Measurements from ENCODE around the gene ACSF3.
"Not testable (repeated sequence)": the region's sequence is repeated elsewhere in the genome, so short reads cannot be mapped to it uniquely, and the experiment has no call there.

Gene ACSF3

DNA sequence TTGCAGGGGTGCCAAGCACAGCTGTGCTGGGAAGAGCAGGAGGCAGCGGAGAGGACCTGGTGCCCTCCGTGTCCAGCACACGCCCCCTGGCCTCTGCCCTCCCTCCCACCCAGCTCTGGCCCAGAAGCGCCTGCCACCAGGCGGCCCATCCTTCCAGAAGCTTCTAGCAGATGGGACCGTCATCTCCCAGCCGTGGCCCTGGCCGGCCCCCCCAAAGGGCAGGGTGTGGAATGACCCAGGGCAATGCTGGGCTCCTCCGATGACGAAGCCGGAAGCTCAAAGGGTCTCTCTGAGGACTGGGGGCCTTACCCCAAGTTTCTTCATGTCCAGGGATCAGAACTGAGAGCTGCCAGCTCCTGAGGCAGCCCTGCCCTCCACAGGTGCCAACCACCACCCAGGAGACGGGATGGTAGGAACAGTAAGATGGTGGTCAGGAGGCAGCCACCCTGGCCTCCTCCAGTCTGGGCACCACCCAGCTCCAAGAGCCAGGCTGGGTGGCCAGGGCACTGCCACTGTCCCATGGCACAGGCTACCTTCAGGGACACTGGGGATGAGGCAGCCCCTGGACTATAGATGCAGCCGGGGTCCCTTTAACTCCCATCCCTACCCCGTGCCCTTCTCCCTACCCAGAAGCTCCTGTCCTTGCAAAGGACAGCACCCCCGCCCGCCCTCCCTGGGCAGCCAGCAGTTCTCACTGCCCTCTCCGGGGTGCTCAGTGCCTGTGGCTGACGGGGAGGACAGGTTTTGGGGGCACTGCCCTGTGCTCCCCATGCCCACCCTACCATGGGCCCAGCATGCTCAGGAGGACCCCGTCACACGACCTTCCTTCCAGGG is 71.4 kb downstream of the ACSF3 start:
- no peak for DNase-seq

DNA sequence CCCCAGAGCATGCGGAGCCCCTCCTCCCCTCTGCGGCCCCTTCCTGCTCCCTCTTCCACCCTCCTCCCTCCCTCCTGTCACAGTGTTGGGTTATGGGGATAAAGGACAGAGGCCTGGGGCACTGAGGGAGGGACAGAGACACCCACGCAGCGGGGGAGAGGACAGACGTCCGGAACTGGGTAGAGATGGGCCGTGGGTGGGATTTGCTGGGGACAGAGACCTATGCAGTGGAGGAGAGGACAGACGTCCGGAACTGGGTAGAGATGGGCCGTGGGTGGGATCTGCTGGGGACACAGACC is 72.0 kb downstream of the ACSF3 start:
- not testable (repeated sequence) for DNase-seq

DNA sequence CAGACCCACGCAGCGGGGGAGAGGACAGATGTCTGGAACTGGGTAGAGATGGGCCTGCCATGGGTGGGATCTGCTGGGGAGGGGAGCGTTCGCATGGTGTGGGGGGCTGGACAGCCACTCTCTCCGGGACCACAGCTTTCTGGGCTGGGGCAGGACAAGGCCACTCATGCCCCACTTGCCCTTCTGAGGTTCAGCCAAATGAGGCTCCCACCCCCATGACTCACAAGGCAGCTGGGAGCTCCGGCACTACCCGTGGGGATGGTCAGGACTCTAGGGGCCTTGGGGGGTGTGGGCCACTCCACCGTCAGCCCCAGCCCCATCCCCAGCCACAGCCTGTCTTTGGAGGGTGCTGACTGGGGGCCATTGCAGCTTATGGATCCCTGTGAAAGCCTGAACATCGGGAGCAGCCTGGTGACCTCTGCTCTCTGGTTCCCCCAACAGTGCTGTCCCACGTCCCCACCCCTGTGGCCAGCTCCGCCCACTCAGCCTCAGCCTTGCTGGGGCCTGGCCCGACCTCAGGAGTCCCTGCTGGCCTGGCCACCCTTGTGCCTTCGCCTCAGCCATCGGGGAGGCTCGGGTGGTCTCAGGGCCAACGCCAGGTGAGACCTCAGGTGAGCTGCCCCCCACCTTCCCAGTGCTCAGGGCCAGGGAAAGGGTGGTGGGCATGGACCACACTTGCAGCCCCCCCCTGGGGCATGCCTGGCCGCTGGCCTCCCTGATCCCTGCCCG is 73.2 kb downstream of the ACSF3 start:
- DNase-seq, result no peak

DNA sequence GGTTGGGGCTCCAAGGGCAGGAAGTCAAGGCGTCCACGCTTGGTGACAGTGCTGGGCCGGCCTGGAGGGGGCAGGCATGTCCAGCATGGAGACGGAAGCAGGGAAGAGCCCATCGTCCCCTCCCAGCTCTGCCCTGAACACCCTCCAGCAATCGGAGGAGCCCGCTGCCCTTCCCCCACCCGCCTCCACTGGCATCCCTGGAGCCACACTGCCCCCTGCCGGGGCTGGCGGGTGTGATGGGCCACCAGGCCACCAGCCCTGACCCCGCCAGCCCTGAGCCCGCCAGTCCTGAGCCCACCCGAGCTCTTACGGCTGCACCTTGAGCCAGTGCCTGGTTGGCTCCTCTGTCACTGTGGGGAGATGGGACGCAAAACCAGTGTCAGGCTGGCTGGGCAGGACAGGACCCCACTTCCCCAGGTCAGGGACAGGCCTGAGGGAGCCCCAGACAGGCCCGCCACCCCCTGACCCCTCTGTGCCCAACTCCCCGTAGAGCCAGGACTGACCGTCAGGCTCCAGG is 73.8 kb downstream of the ACSF3 start:
- DNase-seq, result peak; percentile 28 to 74

DNA sequence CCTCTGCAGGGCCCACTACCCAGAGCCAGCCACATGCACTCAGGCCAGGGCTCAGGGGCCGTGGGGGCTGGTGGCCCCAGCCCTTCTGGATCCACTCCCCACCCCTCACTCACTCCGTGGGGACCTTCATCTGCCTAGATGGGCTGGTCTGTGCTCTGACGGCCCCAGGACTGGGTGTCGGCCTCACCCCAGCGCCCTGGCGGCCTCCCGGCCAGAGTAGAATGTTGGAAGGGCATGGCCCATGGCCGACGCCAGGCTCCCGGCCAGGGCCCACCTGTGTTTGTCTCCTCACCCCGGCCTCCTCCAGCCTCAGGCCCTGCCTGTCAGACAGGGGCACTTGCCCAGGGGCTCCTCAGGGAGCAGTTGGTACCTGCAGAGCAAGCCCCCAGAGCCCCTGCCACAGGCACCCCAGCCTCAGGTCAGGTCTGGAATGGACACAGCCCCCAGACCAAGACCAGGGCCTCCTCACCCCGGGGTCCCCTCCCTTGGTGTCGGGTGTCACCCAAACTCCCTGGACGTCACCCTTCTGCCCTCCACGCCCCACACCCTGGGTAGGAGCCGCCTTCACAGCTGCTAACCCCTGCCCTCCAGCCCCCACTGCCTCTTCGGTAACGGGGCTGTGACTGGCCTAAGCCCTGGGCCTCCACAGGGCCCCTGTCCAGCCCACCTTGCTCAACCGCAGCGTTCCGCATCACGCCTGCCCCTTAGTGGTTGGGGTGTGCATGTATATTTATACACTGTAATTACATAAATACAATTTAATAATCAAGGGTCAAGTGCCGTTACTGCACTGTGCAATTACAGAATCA is 74.9 kb downstream of the ACSF3 start:
- DNase-seq, result no peak

DNA sequence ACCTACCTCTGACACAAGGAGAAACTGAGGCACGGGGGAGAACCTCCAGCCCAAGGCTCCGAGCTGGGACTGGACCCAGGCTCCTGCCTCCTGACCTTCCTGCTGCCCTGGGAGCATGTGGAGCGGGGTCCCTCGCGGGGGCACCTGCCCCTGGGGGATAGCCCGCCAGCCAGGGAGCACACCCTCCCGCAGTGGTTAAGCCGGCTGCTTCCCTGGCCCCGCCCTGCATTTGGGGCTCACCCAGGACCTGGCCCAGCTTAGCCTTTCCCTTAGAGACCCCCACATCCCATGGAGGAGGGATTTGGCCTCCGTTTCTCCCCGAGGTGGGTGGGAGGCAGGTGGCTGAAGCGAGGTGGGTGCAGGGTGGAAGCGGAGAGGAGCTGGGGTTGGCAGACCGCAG is 76.1 kb downstream of the ACSF3 start:
- no peak for DNase-seq

DNA sequence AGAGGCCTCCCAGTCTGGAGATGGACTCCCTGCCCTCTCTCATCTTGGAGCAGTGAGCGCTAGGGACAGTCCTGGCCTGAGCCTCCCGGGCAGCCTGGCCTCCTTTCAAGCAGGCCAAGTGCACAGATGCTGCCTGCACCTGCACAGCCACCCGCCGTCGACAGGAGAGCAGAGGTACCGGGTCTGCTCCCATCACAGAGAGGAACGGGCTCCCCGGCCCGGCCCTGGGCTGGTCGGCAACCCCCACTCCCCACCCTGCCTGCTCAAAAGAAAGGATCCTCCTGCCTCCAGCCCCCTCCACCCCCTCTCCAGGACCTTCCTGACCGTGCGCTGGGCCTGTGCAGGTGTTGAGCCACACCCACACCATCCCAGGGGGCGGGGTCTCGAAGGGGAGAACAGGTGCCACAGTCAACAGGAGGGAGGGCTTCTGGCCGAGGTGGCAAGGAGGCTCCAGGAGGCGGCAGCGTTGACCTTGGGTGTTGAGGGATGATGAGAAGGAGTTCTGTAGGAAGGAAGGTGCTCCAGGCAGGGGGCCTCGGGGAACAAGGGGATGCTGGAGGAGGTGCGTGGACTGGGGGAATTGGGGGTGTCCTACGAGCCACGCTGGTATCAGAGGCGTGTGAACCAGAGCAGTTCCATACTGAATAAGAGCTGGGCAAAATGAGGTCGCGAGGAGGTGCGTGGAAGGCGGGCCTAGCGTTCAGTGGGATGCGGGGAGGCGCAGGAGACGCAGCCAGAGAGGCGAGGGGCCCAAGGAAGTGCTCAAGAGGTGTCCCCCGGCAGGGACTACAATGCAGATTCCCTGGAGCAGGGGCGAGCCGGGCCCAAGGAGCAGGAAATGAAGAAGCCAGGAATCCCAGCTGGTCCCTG is 76.9 kb downstream of the ACSF3 start:
- DNase-seq, result no peak

DNA sequence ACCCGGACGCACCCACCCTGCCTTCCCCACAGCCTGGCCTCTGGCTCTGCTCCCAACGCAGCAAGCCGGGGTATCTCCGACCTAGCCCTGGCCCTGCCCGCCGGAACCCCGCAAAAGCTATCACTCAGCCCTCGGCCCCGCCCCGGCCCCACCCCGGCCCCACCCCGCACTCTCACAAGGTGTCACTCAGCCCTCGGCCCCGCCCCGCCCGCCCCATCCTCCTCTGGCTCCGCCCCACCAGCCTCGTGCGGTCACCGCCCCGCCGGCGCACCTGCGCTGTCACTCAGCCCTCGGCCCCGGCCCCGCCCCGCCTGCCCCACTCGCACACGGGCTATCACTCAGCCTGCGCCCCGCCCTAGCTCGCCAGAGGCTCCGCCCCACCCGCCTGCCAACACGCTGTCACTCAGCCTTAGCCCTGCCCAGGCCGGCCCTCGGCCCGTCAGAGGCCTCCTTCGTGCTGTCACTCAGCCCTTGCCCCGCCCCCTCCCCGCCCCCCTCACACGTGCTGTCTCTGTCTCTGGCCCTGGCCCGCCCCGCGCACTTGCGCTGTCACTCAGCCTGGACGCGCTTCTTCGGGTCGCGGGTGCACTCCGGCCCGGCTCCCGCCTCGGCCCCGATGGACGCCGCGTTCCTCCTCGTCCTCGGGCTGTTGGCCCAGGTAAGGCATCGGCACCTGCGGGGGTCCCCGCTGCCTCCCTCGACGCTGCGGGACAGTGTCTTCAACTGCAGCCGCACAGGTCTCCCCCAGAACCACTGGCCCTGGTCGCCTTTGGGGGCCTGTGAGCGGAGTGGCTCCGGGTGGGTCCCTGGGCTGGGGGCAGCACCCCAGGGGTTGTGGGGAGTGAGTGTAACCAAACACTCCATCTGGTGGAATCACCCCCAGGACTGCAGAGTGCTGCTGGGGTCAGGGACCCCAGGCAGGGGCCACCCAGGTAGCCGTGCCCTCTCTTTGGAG is 77.8 kb downstream of the ACSF3 start, which contains the start of gene CDH15:
Gene CDH15, plus strand, starts transcription at position 533 of the 955 bp plus-strand sequence. Its CDS starts 84 bp downstream, at position 617.
- DNase-seq, result peak; percentile 82 to 92

DNA sequence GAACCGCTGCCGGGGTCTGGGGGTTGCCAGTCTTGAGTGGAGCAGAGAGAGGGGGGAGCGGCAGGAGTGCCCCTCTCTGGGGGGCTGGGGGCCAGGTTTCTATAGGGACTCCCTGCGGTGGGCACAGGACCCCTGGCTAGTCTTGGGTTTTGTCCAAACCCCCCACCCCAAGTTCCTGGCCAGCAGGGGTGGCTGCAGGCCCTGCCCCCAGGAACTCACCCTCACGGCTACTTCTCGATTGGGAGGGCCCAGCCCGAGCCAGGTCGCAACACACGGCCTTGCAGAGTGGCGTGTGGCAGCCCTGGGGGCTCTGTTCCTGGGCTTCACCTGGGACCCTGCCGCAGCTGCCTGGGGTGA is 78.5 kb downstream of the ACSF3 start:
- DNase-seq, result no peak

DNA sequence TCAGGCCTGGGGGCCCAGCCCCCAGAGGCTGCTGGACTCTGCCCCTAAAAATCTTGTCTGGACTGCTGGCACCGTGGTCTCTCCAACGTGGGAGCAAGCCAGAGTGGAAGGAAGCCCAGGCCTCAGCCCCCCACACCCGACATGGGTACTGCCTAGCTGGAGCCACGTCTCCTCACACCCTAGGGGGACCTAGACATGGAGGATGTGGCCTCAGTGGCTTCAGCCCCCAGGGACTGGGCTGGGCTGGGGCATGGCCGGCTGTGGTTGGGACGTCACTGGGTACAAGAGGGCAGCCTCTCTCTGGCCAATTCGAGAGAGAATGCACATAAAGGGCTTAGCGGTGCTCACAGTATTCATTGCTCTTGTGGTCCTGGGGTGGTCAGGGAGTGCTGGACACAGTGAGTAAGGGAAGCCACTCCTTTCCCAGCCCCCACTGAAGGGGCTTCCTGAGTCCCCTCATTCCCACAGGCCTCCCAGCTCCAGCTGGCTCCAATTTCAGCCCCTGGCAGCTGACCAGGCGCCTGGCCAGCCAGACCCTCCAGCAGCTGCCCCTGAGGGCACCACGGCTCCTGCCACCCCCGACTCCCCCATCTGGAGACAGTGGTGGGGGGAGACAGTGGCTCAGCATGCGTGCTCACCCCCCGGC is 79.0 kb downstream of the ACSF3 start:
- DNase-seq, result no peak

DNA sequence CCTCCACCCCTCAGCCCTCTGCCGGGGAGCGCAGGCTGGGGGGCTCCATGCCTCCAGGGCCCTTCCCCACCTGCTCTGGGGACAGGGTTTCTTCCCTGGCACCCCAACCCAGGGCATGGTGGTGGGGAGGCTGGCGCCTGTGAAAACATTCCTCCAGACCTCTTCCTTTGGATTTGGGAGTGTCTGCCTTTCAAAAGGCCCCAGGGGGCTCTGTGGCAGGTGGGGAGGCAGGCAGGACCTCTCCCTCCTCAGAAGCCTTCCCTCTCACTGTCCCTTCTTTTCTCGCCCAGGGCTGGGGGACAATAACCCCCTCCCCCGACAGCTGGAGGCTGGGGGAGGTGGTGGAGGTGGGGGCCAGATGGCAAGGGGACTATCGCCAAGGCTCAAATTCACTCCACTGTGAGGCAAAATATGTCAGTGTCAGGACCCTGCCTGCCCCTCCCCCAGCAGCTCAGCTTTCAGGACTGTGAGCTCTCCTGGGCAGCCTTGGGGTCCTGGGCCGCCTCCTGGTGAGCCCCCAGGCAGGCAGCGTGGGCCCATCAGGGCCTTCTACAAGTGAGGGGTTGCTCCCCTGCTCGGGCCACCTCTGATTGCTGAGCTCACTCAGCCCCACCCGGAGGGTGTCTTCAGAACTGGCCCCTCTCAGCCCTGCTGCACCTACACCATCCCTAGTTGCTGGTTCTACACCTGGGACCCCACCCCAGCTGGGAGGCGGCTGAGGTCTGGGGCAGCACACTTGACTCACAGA is 79.7 kb downstream of the ACSF3 start:
- peak in 1 of 2 experiments; percentile 30 for DNase-seq

DNA sequence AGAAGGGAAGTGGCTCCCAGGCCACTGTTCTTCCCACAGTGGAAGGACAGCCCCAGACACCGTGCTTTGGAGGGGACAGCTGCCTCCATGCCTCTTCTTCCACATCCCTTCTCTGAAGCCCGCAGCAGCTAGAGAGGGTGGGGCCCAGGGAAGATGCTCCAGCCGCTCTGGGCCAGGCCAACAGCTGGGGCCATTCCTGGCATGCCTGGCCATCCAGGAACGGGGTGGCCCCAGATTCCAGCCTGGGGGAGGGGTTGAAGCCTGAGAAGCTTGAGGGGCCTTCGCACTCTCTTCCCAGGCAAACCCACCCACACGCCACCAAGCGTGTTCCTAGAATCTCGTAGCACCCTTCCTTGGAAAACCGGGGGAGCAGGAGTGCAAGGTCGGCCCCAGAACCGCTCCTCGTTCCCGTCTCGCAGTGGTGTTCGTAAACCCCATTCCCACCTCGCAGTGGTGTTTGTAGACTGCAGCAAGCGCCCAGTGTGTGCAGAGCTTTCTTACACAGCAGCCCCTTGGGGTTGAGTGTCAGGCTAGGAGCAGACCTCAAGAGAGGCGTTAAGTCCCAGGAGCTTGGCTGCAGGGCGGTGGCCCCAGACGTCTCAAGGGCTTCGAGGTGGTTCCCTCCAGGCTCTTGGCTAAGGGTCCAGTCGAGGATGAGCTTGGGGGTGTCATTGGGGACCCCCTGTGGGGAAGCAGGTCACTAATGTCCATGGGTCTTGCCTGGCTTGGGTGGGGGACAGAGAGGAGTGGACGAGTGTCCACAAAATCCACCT is 80.6 kb downstream of the ACSF3 start:
- no peak for DNase-seq

DNA sequence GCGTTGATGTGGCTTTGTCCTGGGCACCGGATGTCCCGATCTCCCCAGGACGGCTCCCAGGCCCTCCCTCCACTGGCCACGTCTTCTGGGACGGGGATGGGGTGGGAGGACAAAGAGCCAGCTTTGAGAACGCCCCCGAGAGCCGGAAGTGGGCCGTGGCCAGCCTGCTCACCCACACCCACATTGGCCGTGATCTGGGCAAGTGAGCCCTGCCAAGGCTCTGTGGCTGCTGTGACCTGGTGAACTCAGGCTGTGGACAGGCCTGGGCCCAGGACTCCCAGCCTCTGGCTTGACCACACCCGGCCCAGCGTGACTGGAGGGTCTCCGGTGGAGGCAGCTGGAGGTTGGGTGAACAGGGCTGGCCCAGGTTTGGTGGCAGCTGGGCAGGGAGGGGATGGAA is 81.2 kb downstream of the ACSF3 start:
- DNase-seq, result no peak

DNA sequence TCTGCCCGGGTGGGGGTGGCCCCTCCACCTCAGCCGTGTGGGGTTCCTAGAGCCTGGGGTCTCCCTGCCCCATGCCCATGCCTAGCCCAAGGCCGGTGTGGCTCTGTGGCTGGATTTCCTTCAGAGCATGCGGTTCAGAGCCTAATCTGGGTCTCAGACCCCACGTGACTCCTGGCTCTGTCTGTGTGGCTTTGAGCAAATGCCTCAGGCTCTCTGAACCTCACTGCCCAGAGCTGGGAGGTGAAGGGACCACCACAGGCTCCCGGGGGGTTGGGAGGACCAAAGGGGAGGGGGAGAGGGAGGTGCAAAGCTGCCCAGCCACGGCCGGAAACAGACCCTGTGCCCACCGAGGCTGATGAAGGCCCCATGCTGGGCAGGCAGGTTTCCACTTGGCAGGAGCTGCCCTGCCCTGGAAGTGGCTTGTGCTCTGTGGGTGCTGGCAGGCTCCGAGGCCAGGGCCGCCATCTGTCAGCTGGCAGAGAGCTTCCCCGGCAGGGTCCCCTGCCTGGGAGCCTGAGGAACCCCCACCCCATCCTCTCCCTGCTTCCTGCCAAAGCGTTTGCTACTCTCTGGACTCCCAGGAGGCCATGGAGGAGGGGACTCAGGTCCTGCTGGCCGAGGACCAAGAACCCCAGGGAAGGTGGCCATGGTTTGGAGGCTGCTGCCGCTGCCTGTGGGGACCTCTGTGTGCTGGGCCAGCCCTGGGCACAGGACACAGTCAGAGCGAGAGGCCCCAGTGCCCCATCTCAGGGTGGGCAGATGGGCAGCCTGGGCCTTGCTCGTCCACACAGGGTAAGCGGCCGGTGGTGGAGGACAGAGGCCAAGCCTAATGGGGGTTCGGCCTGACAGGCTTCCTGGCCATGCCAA is 81.9 kb downstream of the ACSF3 start:
- peak; percentile 64 to 93 for DNase-seq

DNA sequence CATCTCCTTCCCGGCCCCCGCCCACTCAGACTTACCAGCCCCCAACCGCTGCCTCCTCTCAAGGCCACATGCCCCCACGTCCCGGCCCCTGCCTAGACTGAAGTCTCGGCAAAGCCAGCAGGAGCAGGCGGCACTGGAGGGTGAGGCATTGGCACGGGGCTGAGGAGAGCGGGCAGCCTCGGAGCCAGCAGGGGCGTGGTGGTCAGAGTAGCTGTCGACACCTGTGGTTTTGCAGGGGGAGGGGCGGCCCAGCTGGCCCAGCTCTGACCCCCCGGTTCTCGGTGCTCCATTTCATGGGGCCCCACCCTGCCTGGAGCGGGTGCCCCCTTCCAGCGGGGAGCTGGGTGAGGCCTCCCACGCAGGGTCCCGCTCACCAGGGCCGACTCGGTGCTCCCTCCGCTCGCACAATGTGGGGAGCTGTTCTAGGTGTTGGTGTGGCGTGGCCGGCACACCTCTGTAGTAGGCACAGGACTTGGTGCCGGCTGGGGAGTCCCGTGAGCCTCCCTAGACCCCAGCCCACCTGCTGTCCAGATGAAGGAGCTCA is 82.6 kb downstream of the ACSF3 start:
- peak in 1 of 2 experiments; percentile 67 for DNase-seq

DNA sequence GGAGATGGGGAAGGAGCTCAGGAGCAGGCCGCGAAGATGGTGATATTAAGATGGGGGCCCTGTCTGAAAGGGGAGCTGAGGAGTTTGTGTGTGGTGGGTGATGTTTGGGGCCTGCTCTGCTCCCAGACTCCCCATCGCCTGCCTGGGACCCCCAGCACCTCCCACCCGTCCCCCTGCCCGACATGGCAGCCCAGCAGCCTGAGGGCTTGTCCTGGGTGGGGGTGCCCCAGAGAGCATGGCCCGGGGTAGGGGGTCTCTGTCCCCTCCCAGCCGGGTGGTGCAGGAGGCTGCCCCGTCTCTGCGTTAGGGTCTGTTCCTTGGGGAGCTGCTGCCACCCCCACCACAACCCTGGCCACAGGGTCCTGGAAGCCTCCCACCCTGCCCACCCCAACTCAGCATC is 83.1 kb downstream of the ACSF3 start:
- no peak for DNase-seq

DNA sequence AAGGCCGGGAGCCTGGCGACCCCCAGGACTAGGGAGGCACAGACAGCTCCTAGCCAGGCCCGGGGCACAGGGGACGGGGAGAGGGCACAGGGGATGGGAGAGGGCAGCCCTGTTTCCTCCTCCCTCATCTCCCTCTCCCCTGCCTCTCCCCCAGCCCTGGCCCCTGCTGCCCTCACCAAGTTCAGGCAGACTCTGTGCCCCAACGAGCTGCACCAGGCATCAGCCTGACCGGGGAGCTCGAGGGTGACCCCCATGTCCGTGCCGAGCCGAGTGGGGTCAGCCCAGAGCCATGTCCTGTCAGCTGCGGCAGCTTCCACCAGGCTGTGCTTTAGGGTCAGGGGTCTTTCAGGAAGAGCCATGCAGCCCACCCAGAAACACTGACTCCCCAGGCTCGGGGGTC is 83.8 kb downstream of the ACSF3 start:
- no peak for DNase-seq
